GM21447 (cell line): ENCODE measurements around the gene DOK3.

Source experiments
- ATAC-seq: cut with Tn5 transposase; IDR thresholded peaks from one replicate; pipeline ENCODE4 v1.9.1; 2021; ENCODE audit not compliant: unreplicated experiment

DOK3 gene

GRCh38 chr5:177452688-177453638 is 56.7 kb downstream of the DOK3 start:
- no peak for ATAC-seq
